Activated naive CD4-positive, alpha-beta T cell treated with anti-CD3 and anti-CD28 coated beads, Interleukin-2, amount 50 U/mL, for 16 hours (primary cell): ENCODE measurements around the gene SOCS1.

Experiments
- DNase-seq: peaks from one replicate; pipeline ENCODE4 v3.0.0-alpha.2; 2020

Gene SOCS1

GRCh38 chr16:11259655-11260595, 3.9 kb upstream of the SOCS1 start:
- DNase-seq = no peak

GRCh38 chr16:11258553-11259492, 2.8 kb upstream of the SOCS1 start:
- peak; percentile 33 for DNase-seq

- peak; percentile 58 for DNase-seq
Observed at GRCh38 chr16:11257131-11257938, 1.3 kb upstream of the SOCS1 start.

GRCh38 chr16:11256661-11257130, 692 bp upstream of the SOCS1 start:
- no peak for DNase-seq

- DNase-seq = peak; percentile 71
Observed at GRCh38 chr16:11254913-11255736, 879 bp downstream of the SOCS1 start.

GRCh38 chr16:11253995-11254912, 1.8 kb downstream of the SOCS1 start:
- no peak for DNase-seq

- no peak for DNase-seq
Observed at GRCh38 chr16:11253009-11253994, 2.7 kb downstream of the SOCS1 start.

- no peak for DNase-seq
Observed at GRCh38 chr16:11252482-11252931, 3.5 kb downstream of the SOCS1 start.

GRCh38 chr16:11251525-11252481, 4.2 kb downstream of the SOCS1 start:
- DNase-seq = peak; percentile 82

- no peak for DNase-seq
Observed at GRCh38 chr16:11250786-11251524, 5.0 kb downstream of the SOCS1 start.

- no peak for DNase-seq
Observed at GRCh38 chr16:11250091-11250785, 5.8 kb downstream of the SOCS1 start.

- DNase-seq = no peak
Observed at GRCh38 chr16:11249233-11250061, 6.6 kb downstream of the SOCS1 start.

GRCh38 chr16:11248133-11248532, 7.9 kb downstream of the SOCS1 start:
- no peak for DNase-seq

- no peak for DNase-seq
Observed at GRCh38 chr16:11245988-11246387, 10.0 kb downstream of the SOCS1 start.

GRCh38 chr16:11245222-11245737, 10.7 kb downstream of the SOCS1 start:
- DNase-seq = no peak
